Choroid plexus epithelial cell (primary cell): Measurements from ENCODE around the gene ESR2.
"Not testable (repeated sequence)": the region's sequence is repeated elsewhere in the genome, so short reads cannot be mapped to it uniquely, and the experiment has no call there.

Source experiments
- DNase-seq: peaks from one replicate; pipeline ENCODE4 v3.0.0-alpha.2; 2010; ENCODE audit warnings: low read depth
- H3K4me3 ChIP-seq: 2 replicates; pipeline ENCODE4 v1.5.1; 2011; ENCODE audit warnings: low read depth, mild to moderate bottlenecking, control low read depth, low read length, moderate library complexity
- TF ChIP-seq, protein P1 (sequence below): conservative IDR thresholded peaks from 2 replicates; pipeline ENCODE4 v1.5.1; 2011; ENCODE audit warnings: low read depth, mild to moderate bottlenecking, control low read depth, inconsistent platforms, low read length, moderate library complexity

ESR2 gene

DNA sequence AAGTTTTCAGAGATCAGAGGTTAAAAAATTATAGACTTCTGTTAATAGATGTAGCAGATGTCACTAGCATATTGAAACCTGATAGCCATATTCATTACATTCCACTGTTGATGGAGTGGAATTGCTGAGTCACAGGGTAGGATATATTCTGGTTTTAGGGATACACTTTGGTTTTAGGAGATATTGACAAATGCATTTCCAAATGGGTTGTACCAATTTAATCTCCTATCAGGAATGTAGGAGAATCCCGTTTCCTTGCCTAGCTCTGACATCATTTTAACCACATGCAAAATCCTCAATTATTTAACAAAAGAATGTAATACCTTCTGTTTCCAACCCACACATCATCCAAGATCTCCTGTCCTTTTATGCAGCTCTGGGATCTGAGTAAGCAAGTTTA, 30.7 kb upstream of the ESR2 start:
- no peak overlapping the region for H3K4me3 ChIP-seq
- TF ChIP-seq, protein P1, sequence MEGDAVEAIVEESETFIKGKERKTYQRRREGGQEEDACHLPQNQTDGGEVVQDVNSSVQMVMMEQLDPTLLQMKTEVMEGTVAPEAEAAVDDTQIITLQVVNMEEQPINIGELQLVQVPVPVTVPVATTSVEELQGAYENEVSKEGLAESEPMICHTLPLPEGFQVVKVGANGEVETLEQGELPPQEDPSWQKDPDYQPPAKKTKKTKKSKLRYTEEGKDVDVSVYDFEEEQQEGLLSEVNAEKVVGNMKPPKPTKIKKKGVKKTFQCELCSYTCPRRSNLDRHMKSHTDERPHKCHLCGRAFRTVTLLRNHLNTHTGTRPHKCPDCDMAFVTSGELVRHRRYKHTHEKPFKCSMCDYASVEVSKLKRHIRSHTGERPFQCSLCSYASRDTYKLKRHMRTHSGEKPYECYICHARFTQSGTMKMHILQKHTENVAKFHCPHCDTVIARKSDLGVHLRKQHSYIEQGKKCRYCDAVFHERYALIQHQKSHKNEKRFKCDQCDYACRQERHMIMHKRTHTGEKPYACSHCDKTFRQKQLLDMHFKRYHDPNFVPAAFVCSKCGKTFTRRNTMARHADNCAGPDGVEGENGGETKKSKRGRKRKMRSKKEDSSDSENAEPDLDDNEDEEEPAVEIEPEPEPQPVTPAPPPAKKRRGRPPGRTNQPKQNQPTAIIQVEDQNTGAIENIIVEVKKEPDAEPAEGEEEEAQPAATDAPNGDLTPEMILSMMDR, result no peak
- DNase-seq, result peak; percentile 61

GRCh38 chr14:64324461-64324860, 30.3 kb upstream of the ESR2 start:
- H3K4me3 ChIP-seq, result no peak overlapping the region
- TF ChIP-seq, protein P1, result no peak
- peak; percentile 36 for DNase-seq

GRCh38 chr14:64320362-64320761, 26.2 kb upstream of the ESR2 start:
- not testable (repeated sequence) for H3K4me3 ChIP-seq, DNase-seq

- not testable (repeated sequence) for DNase-seq, H3K4me3 ChIP-seq
These were observed 24.5 kb upstream of the ESR2 start for GRCh38 chr14:64318695-64319094.

DNA sequence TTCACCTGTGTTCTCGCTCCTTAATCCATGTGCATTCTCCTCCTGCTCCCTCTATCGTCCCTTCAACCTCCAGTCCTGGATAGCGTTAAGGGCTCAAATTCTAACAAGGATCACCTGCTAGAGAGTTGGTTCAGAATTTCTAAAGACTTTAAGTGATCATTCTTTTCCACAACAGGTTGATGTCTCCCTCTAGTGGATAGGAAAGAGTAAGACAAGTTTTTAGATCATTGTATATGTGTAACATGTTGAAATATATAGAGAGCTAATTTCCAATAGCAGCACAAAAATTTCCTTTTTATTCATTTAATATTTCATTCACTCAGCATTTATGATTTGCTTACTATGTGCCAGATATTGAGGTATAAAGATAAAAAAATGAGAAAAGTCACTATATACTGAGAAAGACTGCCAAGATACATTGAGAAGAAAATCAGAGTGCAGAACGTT, 9.3 kb upstream of the ESR2 start:
- TF ChIP-seq, protein P1, result peak; percentile 73
- DNase-seq, result peak; percentile 78

GRCh38 chr14:64298773-64299172, 4.6 kb upstream of the ESR2 start:
- DNase-seq, result peak; percentile 29
- TF ChIP-seq, protein P1, result no peak
- H3K4me3 ChIP-seq, result no peak overlapping the region

More for the DNA sequence above, 9.3 kb upstream of the ESR2 start:
- H3K4me3 ChIP-seq, result no peak overlapping the region

DNA sequence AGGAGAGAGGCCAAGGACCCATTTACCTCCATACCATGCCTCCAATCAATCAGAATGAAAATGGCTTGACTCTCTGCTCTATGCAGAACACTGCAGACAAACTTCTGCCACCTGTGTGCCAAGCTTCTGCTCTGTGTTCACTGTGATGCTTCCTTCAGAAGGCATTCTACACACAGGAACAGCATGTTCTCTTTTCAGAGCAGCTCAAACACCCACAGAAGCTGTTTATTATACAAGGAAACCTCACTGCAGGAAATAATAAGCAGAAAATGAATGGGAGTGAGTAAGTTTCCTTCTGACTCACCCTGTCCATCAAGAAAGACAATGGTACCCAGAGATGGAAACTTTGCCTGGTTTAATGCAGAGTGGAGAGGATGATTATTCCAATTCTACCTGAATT, 2.4 kb upstream of the ESR2 start:
- TF ChIP-seq, protein P1, result no peak
- H3K4me3 ChIP-seq, result no peak overlapping the region
- peak; percentile 57 for DNase-seq

DNA sequence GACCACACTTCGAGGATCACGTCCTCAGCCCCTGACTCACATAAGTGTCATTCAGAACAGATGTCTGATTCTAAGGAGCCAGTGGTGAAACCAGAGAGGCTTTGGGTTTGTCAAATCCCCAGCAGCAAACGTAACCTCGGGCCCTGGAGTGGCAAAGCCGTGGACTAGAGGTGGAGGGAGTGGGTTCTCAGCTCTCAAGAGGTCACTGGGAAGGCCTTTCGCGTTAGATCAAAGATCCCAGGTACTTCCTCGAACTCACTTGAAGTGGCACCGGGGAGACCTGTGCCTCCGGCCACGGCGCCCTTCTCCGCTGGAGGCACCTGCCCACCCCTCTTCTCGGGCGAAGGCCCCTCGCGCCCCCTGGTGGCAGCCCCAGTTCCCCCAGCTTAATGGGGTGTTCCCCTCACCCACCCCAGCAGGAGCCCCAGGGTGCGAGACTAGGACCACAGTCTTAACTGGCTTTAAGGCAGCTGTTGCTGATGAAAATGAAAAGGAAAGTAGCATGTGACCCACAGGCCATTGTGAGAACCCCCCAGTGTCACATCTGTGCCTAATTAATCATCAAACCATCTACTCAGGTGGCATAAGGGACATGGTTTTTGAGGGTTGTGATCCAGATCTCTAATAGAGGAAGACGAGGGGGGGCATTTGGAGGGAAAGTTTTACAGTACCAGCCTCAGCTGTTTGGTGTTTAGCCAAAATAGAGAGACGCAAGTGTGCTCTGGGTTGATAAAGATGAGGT, 672 bp upstream of the ESR2 start:
- TF ChIP-seq, protein P1, result peak; percentile 96
- peak overlapping the region; percentile 55 for H3K4me3 ChIP-seq

More for the DNA sequence above, 672 bp upstream of the ESR2 start:
- DNase-seq, result peak; percentile 68
